ENCODE measurements around the gene PPOX.

PPOX gene

GRCh38 chr1:161153176-161153575 lies 13.1 kb upstream of the PPOX start:
- no peak for DNase-seq (ENCODE audit: low read depth, low spot score)

DNA sequence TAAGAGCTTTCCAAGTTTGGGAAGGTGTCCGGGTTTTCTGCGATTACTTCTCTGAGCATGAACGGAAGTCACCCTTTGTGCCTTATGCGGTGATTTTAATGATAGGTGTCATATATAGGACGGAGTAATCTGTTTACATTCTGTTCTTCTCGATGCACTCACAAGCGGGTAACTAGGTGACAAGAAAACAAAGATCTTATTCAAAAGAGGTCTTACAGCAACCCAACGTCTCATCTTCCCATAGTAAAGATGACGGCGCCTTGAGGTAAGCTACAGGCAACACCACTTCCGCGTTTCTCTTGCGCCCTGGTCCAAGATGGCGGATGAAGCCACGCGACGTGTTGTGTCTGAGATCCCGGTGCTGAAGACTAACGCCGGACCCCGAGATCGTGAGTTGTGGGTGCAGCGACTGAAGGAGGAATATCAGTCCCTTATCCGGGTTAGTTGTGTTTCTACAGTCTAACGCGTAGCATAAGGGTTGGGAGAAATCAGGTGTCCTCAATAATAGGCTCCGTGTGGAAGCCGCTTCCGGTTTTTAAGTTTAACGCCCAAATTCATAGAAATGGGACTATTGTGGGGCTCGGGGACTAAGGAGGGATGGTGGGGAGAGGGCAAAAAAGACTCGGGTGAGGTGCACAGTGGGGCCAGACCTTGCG lies 12.4 kb upstream of the PPOX start, which contains the start of gene UFC1:
TSS of gene UFC1 (plus strand) at position 297 of the 656 bp plus-strand sequence. CDS start at position 317, 20 bp downstream.
- DNase-seq (ENCODE audit: low read depth, low spot score) = no peak

- no peak for DNase-seq (ENCODE audit: low read depth, low spot score)
Measured at GRCh38 chr1:161157867-161158266, 8.4 kb upstream of the PPOX start.

DNA sequence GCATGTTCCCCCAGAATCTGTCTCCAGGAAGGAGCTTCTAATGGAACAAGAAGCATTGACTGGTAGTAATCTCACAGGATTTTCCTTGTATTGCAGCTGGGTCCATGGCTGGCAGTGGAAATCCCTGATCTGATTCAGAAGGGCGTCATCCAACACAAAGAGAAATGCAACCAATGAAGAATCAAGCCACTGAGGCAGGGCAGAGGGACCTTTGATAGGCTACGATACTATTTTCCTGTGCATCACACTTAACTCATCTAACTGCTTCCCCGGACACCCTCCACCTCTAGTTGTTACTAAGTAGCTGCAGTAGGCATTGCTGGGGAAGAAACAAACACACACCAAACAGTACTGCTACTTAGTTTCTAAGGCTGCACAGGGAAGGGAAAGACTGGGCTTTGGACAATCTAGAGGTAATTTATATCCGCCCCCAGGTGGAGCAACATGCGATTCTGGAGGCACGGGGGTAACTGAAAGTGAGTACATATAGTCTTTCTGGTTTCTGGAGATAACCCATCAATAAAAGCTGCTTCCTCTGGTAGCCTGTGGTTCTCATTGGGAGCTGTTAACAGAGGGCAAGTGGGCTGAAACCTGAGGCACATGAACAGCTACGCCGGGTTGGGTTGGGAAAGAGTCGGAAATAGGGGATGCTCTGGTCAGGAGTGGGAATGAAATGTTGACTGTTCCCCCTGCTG lies 7.8 kb upstream of the PPOX start:
- DNase-seq (ENCODE audit: low read depth, low spot score) = no peak

GRCh38 chr1:161159087-161159912 lies 6.9 kb upstream of the PPOX start, which contains the start of gene USP21:
Gene USP21, plus strand, starts transcription at chr1:161159500. Its CDS starts 1,141 bp downstream, at chr1:161160641.
- DNase-seq (ENCODE audit: low read depth, low spot score) = no peak

DNA sequence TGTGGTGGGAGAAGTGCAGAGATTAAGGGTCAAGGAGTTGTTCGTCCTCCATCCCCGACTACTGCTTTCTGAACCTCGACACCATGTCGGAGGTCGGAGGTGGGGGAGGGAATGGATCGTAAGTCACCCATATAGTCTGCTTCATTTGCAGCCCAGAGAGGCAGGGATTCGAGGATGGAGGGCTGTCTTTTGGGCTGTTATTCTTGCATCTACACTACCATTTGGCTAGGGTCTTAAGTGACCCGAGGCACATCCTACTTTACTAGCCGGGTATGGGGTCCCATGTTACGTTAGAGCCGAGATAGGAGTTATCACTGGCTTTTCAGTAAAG lies 6.3 kb upstream of the PPOX start:
- no peak for DNase-seq (ENCODE audit: low read depth, low spot score)

DNA sequence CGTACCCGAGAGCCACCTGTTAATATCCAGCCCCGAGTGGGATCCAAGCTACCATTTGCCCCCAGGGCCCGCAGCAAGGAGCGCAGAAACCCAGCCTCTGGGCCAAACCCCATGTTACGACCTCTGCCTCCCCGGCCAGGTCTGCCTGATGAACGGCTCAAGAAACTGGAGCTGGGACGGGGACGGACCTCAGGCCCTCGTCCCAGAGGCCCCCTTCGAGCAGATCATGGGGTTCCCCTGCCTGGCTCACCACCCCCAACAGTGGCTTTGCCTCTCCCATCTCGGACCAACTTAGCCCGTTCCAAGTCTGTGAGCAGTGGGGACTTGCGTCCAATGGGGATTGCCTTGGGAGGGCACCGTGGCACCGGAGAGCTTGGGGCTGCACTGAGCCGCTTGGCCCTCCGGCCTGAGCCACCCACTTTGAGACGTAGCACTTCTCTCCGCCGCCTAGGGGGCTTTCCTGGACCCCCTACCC lies 5.5 kb upstream of the PPOX start:
- no peak for DNase-seq (ENCODE audit: low read depth, low spot score)

GRCh38 chr1:161161652-161162051 lies 4.6 kb upstream of the PPOX start:
- no peak for DNase-seq (ENCODE audit: low read depth, low spot score)

DNA sequence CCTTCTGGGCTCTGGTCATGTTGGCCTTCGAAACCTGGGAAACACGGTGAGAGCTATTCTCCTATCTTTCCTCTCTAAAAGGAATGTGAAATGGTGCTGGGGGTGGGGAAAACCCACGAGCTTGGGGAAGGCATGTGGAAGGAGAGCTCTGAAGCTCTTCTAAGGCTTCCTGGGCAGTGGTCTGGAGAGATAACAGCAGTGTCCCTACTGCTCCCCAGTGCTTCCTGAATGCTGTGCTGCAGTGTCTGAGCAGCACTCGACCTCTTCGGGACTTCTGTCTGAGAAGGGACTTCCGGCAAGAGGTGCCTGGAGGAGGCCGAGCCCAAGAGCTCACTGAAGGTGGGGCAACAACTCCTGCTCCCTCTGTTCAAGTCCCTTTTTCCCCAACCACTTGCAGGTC lies 4.2 kb upstream of the PPOX start:
- DNase-seq (ENCODE audit: low read depth, low spot score) = no peak

DNA sequence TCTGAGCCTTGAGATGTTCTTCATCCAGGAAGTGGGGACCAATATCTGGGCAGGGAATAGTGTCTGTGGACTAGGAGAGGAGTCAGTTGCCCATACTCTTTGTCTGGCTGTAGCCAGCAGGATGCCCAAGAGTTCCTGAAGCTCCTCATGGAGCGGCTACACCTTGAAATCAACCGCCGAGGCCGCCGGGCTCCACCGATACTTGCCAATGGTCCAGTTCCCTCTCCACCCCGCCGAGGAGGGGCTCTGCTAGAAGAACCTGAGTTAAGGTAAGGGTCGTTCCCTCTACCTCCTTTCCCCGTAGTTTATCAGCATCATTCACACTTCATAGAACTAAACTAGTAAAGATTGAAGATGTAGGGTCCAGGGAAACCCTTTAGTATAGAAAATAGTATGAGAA lies 3.4 kb upstream of the PPOX start:
- no peak for DNase-seq (ENCODE audit: low read depth, low spot score)

DNA sequence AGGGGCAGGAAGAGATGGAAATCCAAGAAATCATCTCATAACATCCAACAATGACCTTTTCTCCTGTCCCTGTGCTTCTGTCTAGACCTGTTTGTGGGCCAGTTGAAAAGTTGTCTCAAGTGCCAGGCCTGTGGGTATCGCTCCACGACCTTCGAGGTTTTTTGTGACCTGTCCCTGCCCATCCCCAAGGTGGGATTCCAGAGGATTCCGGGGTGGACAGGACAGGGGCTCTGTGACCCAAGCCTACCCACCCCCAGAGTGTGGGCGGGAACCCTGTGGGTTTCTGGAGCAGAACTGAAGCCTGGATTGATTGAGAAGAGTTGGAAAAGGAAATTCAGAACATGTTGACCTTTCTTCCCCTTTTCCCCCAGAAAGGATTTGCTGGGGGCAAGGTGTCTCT lies 2.4 kb upstream of the PPOX start:
- DNase-seq (ENCODE audit: low read depth, low spot score) = no peak

- DNase-seq (ENCODE audit: low read depth, low spot score) = no peak
Measured at GRCh38 chr1:161164901-161165610, 1.2 kb upstream of the PPOX start.

DNA sequence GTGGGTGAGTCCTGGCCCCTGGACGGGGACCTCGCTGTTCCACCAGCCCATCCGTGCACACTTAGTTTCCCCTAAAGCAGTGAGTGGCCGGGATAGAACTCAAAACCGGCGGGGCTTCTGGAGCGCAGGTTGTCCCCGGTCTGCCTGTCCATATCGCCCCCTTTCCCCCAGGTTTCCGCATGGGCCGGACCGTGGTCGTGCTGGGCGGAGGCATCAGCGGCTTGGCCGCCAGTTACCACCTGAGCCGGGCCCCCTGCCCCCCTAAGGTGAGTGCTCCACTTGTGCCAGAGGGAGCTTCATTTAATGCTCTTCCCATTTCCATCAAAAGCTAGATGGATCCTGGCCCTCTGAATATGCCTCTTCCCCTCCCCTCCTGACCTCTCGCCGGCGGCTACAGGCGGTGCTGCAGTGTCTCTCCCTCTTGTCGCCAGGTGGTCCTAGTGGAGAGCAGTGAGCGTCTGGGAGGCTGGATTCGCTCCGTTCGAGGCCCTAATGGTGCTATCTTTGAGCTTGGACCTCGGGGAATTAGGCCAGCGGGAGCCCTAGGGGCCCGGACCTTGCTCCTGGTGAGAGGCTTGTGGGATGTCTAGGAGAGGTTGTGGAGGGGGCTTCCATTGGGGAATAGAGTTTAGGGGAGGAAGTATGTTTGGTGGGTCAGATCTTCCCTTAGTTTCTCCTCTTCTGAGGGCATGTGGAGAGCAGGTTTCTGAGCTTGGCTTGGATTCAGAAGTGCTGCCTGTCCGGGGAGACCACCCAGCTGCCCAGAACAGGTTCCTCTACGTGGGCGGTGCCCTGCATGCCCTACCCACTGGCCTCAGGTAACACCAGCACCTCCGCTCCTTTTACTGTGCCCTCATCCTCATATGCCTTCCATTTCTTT lies 683 bp downstream of the PPOX start:
- DNase-seq (ENCODE audit: low read depth, low spot score) = no peak

GRCh38 chr1:161168906-161169305 lies 2.7 kb downstream of the PPOX start:
- DNase-seq (ENCODE audit: low read depth, low spot score) = no peak

- no peak for DNase-seq (ENCODE audit: low read depth, low spot score)
Measured at GRCh38 chr1:161171191-161171590, 5.0 kb downstream of the PPOX start.

GRCh38 chr1:161171696-161172095 lies 5.5 kb downstream of the PPOX start:
- no peak for DNase-seq (ENCODE audit: low read depth, low spot score)

DNA sequence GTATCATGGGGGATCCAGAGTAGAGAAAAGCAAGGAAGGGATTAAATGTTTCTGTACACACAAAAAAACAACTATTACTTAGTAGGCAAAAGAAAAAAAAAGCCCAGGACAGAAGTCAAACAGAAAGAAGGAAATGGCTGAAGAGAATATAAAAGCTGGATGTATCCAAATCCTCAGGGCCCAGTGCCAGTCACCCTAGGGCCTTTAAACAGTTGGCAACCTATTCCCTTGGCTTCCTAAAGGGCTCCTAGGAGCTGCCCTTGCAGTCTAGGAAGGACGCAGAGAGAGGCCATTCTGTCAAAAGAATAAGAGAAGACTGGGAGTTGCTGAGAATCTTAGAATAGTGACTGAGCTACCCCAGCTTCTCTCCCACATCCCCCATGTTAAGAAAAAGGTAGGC lies 6.1 kb downstream of the PPOX start:
- no peak for DNase-seq (ENCODE audit: low read depth, low spot score)

- no peak for DNase-seq (ENCODE audit: low read depth, low spot score)
Measured at GRCh38 chr1:161172776-161173376, 6.7 kb downstream of the PPOX start.

- no peak for DNase-seq (ENCODE audit: low read depth, low spot score)
Measured at GRCh38 chr1:161173711-161174110, 7.5 kb downstream of the PPOX start.

- no peak for DNase-seq (ENCODE audit: low read depth, low spot score)
Measured at GRCh38 chr1:161174911-161175310, 8.7 kb downstream of the PPOX start.
